Hematopoietic multipotent progenitor cell treated with erythropoietin and hydrocortisone succinate and interleukin-3 and kit ligand, for 17 days (in vitro differentiated cells): ENCODE results near the gene MYBPC2.
"Not testable (repeated sequence)": the region's sequence is repeated elsewhere in the genome, so short reads cannot be mapped to it uniquely, and the experiment has no call there.

Experiments used
- DNase-seq: peaks from one replicate; pipeline ENCODE4 v3.0.0-alpha.2; 2015; ENCODE audit warnings: low spot score

The MYBPC2 gene

DNA sequence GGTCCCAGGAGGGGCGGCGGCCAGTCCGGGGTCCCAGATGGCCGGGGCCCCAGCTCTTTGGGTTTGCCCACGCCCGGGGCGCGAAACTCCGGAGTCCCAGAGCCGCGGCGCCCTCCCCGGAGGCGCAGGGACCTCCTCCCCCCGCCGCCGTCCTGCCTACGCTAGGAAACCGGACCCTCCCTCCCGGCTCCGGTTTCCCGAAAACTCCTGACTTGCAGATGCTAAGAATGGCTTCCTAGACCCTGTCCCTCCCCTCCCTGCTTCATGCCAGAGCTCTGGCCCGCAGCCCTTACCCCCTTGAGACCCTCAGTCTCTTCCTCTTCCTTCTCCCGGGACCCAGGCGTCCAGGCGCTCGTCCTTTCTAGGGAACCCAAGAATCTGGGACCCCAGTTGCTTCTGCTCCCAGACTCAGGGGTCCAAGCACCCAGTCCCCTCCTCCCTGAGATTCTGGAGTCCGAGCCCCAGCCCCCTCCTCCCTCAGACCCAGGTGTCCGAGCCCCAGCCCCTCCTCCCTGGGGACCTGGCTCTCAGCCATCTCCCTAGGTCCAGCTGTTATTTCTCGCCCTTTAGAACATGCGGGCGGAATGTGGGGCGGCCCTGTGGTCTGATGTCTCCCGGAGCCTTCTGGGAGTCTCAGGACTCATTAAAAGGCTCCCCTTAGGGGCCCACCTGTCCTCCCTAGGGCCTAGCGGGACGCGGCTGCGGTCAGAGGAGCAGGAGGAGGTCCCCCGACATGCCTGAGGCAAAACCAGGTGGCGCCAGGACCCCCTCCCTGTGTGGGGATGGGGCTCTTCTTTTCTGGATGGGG is at the start of gene MYBPC2:
TSS of gene MYBPC2 (plus strand) at position 672 of the 808 bp plus-strand sequence. CDS start at position 734, 62 bp downstream.
- no peak for DNase-seq

DNA sequence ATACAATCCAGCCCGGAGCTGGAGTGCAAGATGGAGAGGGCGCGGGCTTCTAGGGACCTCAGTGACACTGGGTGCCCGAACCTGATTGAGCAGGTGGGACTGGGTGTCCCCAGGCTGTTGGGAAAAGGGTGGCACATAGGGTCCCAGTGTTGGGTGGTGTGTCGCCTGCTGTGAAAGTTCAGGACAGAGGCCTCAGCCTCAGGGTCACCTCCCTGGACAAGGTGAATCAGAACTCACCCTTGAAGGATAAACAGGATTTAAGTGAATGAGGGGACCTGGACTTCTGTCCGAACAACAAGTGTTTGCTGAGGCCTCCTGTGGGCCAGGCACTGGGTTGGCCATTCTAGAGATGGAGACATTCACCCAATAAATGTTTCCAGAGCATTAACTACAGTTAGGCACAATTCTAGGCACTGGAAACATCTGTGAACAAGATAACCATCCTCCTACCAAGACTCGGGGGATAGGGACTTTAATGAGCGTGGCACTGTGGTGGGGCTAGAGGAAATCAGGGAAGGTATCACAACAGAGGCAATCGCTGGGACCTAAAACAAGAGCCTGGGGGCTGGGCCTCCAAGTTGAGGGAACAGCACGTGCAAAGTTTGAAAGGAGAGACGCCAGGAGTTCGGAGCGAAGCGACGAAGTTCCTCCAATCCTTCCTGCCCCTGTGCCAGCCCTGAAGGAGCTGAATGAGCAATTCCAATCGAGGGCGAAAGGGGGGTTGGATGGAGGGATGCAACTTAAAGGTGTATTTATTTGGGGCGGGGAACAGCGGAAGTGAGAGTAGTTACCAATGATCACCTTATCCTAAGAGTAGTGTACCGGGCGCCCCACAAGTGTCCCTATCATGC is 49.5 kb upstream of the MYBPC2 start:
- no peak for DNase-seq

GRCh38 chr19:50383852-50384684 is 48.6 kb upstream of the MYBPC2 start, which contains the start of gene POLD1:
Gene POLD1 (plus strand): TSS chr19:50384347. CDS start chr19:50398852, 14,505 bp downstream.
- DNase-seq = peak; percentile 99

DNA sequence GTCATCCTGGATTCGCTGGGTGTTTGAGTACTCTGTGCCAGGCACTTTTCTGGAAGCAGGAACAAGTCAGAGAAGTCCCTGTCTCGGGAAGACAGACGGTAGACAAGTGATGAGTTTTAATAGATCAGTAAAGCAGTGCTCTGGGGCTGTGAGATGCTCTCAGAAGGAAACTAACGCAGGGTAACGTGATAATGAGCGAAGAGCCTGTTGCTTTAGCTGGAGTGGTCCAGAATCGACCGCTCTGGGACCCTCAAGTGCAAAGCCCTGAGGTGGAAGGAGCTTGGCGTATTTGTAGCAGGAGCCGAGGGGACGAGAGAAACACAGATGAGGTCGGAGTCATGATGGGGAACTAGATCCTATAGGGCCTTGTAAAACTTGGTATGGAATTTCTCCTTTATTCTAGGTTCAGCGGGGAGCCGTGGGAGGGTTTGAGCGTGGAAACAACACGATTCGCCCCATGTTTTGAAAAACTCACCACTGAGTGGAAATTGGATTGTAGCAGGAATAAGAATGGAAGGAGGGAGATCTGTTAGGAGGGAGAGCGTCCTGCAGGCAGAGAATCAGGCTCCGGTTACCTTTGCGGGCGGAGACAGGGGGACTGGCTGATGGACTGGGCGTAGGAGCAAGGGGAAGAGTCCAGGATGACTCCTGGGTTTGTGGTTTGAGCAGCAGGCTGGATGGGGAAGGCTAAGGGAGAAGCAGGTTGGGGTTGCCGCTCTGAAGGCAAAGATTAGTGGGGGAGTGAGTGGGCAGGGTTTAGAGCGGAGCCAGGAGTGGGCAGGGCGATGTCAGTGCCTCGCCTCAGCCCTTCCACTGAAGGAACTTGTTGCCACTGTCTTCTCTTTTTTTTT is 47.8 kb upstream of the MYBPC2 start:
- DNase-seq = no peak

- DNase-seq = no peak
Observed at GRCh38 chr19:50387176-50387867, 45.4 kb upstream of the MYBPC2 start.

GRCh38 chr19:50387868-50388245 is 44.8 kb upstream of the MYBPC2 start:
- no peak for DNase-seq

- DNase-seq = not testable (repeated sequence)
Observed at GRCh38 chr19:50390295-50390694, 42.4 kb upstream of the MYBPC2 start.

DNA sequence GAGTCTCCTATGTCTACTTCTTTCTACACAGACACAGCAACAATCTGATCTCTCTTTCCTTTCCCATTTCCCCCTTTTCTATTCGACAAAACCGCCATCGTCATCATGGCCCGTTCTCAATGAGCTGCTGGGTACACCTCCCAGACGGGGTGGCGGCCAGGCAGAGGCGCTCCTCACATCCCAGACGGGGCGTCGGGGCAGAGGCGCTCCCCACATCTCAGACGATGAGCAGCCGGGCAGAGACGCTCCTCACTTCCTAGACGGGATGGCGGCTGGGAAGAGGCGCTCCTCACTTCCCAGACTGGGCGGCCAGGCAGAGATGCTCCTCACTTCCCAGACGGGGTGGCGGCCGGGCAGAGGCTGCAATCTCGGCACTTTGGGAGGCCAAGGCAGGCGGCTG is 41.7 kb upstream of the MYBPC2 start:
- not testable (repeated sequence) for DNase-seq

DNA sequence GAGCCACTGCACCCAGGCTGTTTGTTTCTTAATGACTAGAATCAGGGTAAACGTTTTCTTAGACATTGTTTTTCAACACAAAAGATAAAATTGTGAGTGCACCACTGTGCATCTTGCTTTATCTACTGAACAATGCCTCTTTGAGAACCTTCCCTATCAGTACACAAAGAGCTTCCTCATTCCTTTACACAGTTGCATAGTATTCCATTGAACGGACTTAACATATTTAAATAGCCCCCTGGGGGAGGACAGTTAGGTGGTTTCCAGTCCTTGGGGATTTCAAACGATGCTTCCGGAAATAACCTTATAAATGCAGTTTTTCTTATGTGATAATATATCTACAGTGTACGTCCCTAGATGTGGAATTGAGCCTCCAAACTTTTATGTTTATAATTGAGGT is 39.9 kb upstream of the MYBPC2 start:
- DNase-seq = no peak

DNA sequence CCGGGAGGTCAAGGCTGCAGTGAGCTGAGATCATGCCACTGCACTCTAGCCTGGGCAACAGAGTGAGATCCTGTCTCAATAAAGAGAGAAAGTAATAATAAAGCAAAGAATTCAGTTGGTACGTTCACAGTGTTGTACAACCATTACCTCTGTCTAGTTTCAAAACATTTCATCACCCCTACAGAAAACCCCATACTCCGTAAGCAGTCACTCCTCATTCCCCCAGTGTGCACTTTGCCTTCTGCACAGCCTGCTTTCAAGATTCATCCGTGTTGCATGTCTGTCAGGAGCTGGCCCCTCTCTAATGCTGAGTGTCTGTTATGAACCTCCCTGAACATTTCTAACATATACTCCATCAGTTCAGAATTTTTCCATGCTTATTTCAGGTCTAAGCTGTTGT is 39.1 kb upstream of the MYBPC2 start:
- DNase-seq = no peak

DNA sequence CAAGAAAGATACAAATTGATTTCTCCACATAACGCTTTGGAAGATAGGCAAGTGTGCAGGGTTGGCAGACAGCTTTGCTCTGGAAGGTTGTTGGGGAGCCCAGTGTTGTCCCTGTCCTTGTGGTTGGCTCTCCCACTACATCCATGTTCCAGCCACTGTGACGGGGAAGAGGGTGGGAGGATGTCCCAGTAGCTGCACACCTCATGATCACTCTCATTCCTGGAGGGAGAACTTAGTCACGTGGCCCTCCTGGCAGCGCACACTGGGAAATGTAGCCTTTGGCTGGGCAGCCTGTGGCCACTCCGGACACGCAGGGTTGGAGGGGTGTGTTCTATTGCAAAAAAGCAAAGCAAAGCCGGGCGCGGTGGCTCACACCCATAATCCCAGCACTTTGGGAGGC is 38.7 kb upstream of the MYBPC2 start:
- DNase-seq = no peak

DNA sequence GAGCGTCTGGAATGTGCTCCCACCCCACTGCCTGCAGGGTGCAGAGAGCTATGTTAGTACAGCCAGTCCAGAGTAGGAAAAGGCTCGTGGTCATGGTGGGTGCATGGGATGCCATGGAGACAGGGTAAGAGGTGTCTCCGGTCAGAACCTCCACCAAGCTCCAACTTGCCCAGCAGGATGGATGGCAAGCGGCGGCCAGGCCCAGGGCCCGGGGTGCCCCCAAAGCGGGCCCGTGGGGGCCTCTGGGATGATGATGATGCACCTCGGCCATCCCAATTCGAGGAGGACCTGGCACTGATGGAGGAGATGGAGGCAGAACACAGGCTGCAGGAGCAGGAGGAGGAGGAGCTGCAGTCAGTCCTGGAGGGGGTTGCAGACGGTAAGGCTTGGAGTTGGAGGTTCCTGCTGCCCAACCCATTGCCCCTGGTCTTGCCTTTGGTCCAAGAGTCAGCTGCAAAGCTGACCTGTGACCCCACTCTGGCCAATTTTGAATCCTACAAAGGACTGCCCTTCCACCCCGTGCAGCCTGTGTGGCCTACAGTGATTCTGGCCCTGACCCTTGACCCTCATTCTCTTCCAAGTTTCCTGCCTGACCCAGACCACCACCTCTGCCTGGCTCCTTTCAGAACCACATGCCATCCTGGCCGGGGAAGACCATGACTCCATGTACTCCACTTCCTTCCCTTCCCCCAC is 33.9 kb upstream of the MYBPC2 start:
- no peak for DNase-seq

- no peak for DNase-seq
Observed at GRCh38 chr19:50399368-50399745, 33.3 kb upstream of the MYBPC2 start.

- no peak for DNase-seq
Observed at GRCh38 chr19:50401605-50402450, 30.9 kb upstream of the MYBPC2 start.

DNA sequence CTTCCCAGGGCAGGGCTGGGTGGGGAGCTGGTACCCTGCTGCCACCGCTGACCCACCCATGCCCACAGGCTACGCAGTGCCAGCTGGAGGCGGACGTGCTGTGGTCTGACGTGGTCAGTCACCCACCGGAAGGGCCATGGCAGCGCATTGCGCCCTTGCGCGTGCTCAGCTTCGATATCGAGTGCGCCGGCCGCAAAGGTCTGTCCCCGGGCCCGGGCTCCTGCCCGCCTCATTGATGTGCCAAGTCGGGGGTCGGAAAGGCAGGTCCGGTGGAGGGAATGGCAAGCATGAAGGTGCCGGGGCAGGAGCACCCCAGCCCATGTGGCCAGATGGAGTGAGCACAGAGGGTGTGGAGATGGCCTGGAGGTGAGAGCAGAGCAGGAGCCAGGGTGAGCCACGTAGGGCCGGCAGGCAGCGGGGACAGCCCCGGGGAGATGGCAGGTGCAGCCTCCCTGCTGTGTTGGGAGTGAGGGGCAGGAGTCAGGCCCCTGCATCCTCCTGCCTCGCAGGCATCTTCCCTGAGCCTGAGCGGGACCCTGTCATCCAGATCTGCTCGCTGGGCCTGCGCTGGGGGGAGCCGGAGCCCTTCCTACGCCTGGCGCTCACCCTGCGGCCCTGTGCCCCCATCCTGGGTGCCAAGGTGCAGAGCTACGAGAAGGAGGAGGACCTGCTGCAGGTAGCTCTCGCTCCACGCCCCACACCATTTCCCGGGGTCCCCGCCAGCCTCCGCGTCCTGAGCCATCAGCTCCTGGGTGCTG is 30.0 kb upstream of the MYBPC2 start:
- no peak for DNase-seq

- no peak for DNase-seq
Observed at GRCh38 chr19:50406156-50406820, 26.4 kb upstream of the MYBPC2 start.

- DNase-seq = no peak
Observed at GRCh38 chr19:50406829-50407228, 25.9 kb upstream of the MYBPC2 start.

DNA sequence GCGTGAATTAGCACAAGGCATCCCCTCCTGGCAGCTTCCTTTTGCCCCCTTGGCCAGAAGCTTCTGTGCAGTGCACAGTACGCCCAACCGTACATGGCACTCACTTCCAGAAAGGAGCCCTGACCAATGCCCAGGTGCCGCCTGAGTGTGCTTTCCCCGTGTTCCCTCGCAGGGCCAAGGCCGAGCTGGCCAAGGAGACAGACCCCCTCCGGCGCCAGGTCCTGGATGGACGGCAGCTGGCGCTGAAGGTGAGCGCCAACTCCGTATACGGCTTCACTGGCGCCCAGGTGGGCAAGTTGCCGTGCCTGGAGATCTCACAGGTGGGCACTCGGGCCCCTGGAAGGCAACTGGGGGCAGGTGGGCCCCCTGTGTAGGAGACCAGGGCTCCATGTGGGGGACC is 23.3 kb upstream of the MYBPC2 start:
- no peak for DNase-seq
